Subcutaneous adipose tissue (tissue), 4 donors: ENCODE results near the gene C11orf71. TPM values are rescaled to one million over a fixed set of nuclear protein-coding genes. Genes with fewer than 3 reads are reported as not detected.

Experiments used
- CTCF ChIP-seq: fragments of 450-650 bp; IDR thresholded peaks from one replicate; pipeline ENCODE4 v1.5.1; 2016; ENCODE audit warnings: low read depth, mild to moderate bottlenecking, control low read depth, antibody characterized with exemption, moderate library complexity
- total RNA-seq, 4 donors: library from RNA; depleted of rRNA; stranded (reverse); fragments of >200 nt; gene quantifications; one replicate each; pipeline ENCODE4 v1.1.0, GENCODE V29; 2016

C11orf71 gene
- total RNA-seq, 4 donors from 2014 or later: 4.4 to 12.6 (median 9.2) TPM

- TF ChIP-seq CTCF: no peak
Observed at GRCh38 chr11:114440971-114441763, 40.9 kb upstream of the C11orf71 start.

GRCh38 chr11:114440121-114440860 lies 40.0 kb upstream of the C11orf71 start:
- no peak for TF ChIP-seq CTCF

GRCh38 chr11:114439229-114440120 lies 39.2 kb upstream of the C11orf71 start, which contains the start of gene REXO2:
TSS of gene REXO2 (plus strand) at chr11:114439467. CDS start at chr11:114439529, 62 bp downstream.
- TF ChIP-seq CTCF: no peak

- no peak for TF ChIP-seq CTCF
Observed at GRCh38 chr11:114438303-114438702, 38.0 kb upstream of the C11orf71 start.

- no peak for TF ChIP-seq CTCF
Observed at GRCh38 chr11:114433376-114433775, 33.1 kb upstream of the C11orf71 start.

GRCh38 chr11:114432893-114433292 lies 32.6 kb upstream of the C11orf71 start:
- TF ChIP-seq CTCF: no peak
